ENCODE results near the gene DDI2. TPM values are rescaled to one million over a fixed set of nuclear protein-coding genes. Genes with fewer than 3 reads are reported as not detected.
A peak's percentile ranks its signal among the peaks of the same experiment; 100 is the strongest.

DDI2 gene
- total and polyA plus RNA-seq, 4 donors, result 9.5 to 72.5 (median 42.0) TPM

- peaks cover 5 to 46% (median 37%) of the 10 kb centered on the region in 4 donors for H3K4me1 ChIP-seq (ENCODE audit: control insufficient read depth in 4 of 4, insufficient read depth in 4 of 4, low read length in 3 of 4)
- H3K36me3 ChIP-seq (ENCODE audit: control insufficient read depth in 4 of 4, insufficient read depth in 3 of 4, low read depth in 1 of 4, low read length in 3 of 4), result peaks cover 0 to 6% (median 2%) of the 10 kb centered on the region in 4 donors
- peak overlapping the region; percentile 14 to 52 for H3K27ac ChIP-seq (ENCODE audit: low read depth in 1 of 2, low read length in 2 of 2)
- DNase-seq (ENCODE audit: low spot score), result no peak
- H3K4me3 ChIP-seq (ENCODE audit: low read depth in 1 of 3, low read length in 3 of 3), result no peak overlapping the region
- H3K9ac ChIP-seq (ENCODE audit: low read depth in 1 of 2, low read length in 2 of 2), result no peak overlapping the region
- H3K9me3 ChIP-seq (ENCODE audit: control insufficient read depth in 4 of 4, low read length in 3 of 4), result no peaks in the 10 kb centered on the region
- TF ChIP-seq ZBTB33 (IDR thresholded peaks at IDR 0.05), result no peak
- TF ChIP-seq JUND (IDR thresholded peaks at IDR 0.05), result no peak
- TF ChIP-seq HNF4A (conservative IDR thresholded peaks at IDR 0.05), result peak in 1 of 2 donors; percentile 20
- no peak for TF ChIP-seq RXRA (IDR thresholded peaks at IDR 0.05)
- no peak for TF ChIP-seq CTCF (IDR thresholded peaks at IDR 0.05; ENCODE audit: low read depth, low read length, missing input control)
- peak; percentile 27 for TF ChIP-seq YY1 (IDR thresholded peaks at IDR 0.05)
- TF ChIP-seq SP1 (IDR thresholded peaks at IDR 0.05), result peak; percentile 16
- no peaks in the 10 kb centered on the region for H3K27me3 ChIP-seq (ENCODE audit: control insufficient read depth in 4 of 4, insufficient read depth in 4 of 4, low read length in 3 of 4)
Measured at GRCh38 chr1:15579683-15580047, 37.6 kb upstream of the DDI2 start.

- no peak overlapping the region for H3K27ac ChIP-seq (ENCODE audit: low read depth in 1 of 2, low read length in 2 of 2)
- TF ChIP-seq REST (IDR thresholded peaks at IDR 0.05) (no peak), RAD21 (IDR thresholded peaks at IDR 0.05) (peak; percentile 16 to 47), EGR1 (IDR thresholded peaks at IDR 0.05; ENCODE audit: low read depth in 2 of 2) (no peak), MAX (IDR thresholded peaks at IDR 0.05) (no peak), SP1 (IDR thresholded peaks at IDR 0.05) (no peak), RXRA (IDR thresholded peaks at IDR 0.05) (peak in 1 of 2 donors; percentile 10), FOXA1 (IDR thresholded peaks at IDR 0.05) (no peak), HNF4G (IDR thresholded peaks at IDR 0.05) (no peak), HNF4A (conservative IDR thresholded peaks at IDR 0.05) (peak in 1 of 2 donors; percentile 9)
- no peaks in the 10 kb centered on the region for H3K36me3 ChIP-seq (ENCODE audit: control insufficient read depth in 4 of 4, insufficient read depth in 3 of 4, low read depth in 1 of 4, low read length in 3 of 4)
- no peak for DNase-seq (ENCODE audit: low spot score)
- H3K4me3 ChIP-seq (ENCODE audit: low read depth in 1 of 3, low read length in 3 of 3), result peak overlapping the region in 1 of 3 donors; percentile 70
- peaks cover 5 to 39% (median 34%) of the 10 kb centered on the region in 4 donors for H3K4me1 ChIP-seq (ENCODE audit: control insufficient read depth in 4 of 4, insufficient read depth in 4 of 4, low read length in 3 of 4)
- WGBS, result 61% methylated on average over 18 of the region's 18 CpGs
- no peaks in the 10 kb centered on the region for H3K27me3 ChIP-seq (ENCODE audit: control insufficient read depth in 4 of 4, insufficient read depth in 4 of 4, low read length in 3 of 4)
- no peak overlapping the region for H3K9ac ChIP-seq (ENCODE audit: low read depth in 1 of 2, low read length in 2 of 2)
- H3K9me3 ChIP-seq (ENCODE audit: control insufficient read depth in 4 of 4, low read length in 3 of 4), result no peaks in the 10 kb centered on the region
Measured at GRCh38 chr1:15583016-15583706, 34.1 kb upstream of the DDI2 start.
